ENCODE measurements around the gene MARCHF2.

Gene MARCHF2

DNA sequence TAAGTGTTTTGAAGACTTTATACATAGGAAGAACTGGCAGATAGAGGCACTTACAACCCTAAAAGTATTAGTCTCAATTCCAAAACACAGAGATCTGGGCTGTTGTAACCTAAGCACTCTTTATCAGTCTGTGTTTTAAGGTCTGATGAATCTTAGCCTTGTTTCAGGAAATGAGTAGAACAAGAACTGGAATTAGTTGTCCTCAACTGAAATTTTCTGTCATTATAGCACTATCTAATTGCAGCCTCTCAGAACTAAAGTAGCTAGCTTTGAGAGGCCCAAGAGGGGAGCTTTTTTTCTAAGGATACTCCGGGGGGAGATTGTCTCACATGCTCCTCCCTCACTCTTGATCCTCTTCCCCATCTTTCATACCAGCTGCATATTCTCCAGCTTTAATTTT, 44.7 kb downstream of the MARCHF2 start:
- TF ChIP-seq, protein P1, sequence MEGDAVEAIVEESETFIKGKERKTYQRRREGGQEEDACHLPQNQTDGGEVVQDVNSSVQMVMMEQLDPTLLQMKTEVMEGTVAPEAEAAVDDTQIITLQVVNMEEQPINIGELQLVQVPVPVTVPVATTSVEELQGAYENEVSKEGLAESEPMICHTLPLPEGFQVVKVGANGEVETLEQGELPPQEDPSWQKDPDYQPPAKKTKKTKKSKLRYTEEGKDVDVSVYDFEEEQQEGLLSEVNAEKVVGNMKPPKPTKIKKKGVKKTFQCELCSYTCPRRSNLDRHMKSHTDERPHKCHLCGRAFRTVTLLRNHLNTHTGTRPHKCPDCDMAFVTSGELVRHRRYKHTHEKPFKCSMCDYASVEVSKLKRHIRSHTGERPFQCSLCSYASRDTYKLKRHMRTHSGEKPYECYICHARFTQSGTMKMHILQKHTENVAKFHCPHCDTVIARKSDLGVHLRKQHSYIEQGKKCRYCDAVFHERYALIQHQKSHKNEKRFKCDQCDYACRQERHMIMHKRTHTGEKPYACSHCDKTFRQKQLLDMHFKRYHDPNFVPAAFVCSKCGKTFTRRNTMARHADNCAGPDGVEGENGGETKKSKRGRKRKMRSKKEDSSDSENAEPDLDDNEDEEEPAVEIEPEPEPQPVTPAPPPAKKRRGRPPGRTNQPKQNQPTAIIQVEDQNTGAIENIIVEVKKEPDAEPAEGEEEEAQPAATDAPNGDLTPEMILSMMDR (IDR thresholded peaks at IDR 0.05; ENCODE audit: control insufficient read depth, insufficient read depth, low read depth, low read length, missing control alignments) = no peak
- H3K4me3 ChIP-seq (ENCODE audit: control insufficient read depth, low read depth, low read length) = no peak overlapping the region
- no peak for DNase-seq (ENCODE audit: low read depth)

DNA sequence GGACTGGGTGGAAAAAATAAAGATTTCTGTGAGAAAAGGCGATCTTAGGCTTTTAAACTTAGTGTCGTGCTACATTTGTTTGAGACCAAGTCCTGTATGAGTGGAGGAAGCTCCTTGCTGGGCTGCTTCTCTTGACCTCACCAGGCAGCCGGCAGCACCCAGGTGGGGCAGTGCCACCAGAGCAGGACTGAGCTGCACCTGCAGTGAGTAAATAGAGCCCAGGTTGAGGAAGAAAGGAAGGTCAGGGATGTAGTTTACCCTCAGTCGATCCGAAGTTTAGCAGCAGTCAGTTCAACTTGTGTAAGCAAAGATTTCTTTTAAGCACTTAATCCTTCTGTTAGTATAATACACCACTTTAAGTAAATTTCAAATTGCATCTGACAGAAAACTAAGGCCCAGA, 45.3 kb downstream of the MARCHF2 start:
- TF ChIP-seq, protein P1 (IDR thresholded peaks at IDR 0.05; ENCODE audit: control insufficient read depth, insufficient read depth, low read depth, low read length, missing control alignments) = no peak
- no peak overlapping the region for H3K4me3 ChIP-seq (ENCODE audit: control insufficient read depth, low read depth, low read length)
- DNase-seq (ENCODE audit: low read depth) = no peak

DNA sequence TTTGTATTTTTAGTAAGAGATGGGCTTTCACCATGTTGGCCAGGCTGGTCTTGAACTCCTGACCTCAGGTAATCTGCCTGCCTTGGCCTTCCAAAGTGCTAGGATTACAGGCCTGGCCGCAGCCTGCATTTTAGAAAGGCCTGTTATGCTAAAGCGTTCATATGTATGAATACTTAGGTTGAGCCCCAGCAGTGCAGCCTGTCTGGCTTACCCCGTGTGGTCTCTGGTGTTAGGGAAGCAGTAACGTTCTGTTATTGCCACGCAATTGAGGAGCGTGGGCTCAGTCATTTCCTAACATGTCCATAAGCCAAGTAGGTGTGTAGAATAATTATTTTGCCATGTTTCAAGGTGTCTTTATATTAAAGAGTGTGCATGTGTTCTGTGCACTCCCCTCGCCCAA, 46.0 kb downstream of the MARCHF2 start:
- TF ChIP-seq, protein P1 (IDR thresholded peaks at IDR 0.05; ENCODE audit: control insufficient read depth, insufficient read depth, low read depth, low read length, missing control alignments) = no peak
- H3K4me3 ChIP-seq (ENCODE audit: control insufficient read depth, low read depth, low read length) = no peak overlapping the region
- DNase-seq (ENCODE audit: low read depth) = no peak

DNA sequence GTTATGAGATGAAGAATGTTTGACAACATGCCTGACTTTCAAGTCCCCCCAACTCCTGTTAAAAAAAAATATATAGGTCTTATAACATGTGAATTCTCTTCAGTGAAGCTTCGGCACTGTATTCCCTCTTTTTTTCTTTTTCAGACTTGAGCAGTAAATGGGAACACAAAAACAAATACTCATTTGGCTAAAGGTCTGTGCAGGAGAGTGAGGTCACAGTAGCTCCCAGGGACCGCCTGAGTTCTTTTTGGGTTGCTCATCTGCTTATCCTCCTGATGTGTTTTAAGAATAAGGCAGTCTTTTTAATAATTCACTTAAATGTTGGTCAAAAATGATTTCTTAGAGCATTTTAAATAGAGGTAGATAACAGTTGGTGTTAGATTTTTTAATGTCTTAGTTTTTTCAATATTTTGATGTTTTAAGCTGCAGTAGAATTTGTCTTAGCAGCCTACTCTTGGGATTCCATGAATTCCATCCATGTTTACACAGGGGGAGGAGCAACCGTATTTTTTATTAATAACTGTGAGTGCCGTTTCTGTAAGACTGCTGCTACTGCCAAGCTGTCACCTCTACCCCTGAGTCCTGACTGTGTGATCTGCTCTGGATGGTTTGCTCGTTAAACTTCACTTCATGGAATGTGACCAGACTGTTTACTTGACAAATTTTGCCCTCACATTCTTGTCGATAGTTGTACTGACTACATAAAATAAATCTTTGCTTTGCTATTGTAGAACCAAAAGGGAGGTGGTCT, 46.6 kb downstream of the MARCHF2 start:
- no peak for DNase-seq (ENCODE audit: low read depth)
- TF ChIP-seq, protein P1 (IDR thresholded peaks at IDR 0.05; ENCODE audit: control insufficient read depth, insufficient read depth, low read depth, low read length, missing control alignments) = no peak
- no peak overlapping the region for H3K4me3 ChIP-seq (ENCODE audit: control insufficient read depth, low read depth, low read length)

DNA sequence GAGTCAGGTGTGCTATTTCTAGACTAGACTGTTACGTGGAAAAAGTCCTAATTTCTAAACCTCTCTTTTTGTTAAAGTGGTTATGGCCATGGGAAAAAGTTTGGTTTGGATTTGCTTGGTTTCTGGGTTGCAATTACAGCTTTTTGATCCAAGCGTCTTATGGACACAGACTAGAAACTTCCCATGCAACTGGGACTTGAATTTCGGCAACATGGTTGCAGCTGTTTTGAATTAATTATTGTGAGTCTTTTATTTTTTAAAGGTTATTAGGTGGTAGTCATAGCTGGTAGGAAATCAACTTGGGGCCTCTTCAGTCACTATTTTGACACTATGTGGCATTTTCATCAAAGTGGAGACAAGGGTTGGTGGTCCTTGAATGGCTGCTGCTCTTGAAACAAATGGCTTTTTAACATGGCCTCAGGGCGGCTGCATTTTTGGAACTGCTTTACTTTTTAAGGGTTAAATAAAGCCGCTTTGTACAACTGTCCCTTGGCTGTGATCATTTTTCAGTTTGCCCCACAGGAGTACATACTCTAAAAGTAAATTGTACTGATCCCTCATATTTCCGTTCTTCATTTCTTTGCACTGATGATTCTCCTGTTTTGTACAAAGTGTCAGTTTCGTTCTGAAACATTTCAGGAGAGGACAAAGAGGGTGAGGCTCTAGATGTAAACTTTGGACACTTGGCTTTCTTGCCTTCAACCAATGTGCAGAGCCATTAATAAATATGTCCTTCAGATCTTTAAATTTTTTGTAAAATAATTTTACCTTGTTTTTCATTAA, 47.6 kb downstream of the MARCHF2 start:
- DNase-seq (ENCODE audit: low read depth) = no peak
- no peak overlapping the region for H3K4me3 ChIP-seq (ENCODE audit: control insufficient read depth, low read depth, low read length)
- TF ChIP-seq, protein P1 (IDR thresholded peaks at IDR 0.05; ENCODE audit: control insufficient read depth, insufficient read depth, low read depth, low read length, missing control alignments) = no peak

DNA sequence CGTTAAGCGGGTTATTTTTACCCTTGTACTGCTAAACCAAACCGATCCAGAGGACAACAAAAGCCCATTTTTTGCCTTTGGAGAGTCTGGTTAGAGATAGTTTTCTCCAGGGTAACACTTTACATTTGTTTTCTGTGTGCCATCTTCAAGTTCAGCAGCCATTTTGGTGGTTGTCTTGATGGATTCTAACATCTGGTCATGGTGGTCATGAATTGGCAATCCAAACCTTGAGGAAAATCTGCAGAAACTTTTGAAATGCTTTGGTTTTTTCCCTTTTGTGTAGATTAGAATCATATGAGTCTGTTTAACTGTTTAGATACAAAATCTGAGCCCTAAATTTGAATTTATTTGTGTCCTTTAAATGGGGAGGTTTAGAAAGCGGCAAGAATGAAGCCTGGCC, 48.3 kb downstream of the MARCHF2 start:
- no peak overlapping the region for H3K4me3 ChIP-seq (ENCODE audit: control insufficient read depth, low read depth, low read length)
- TF ChIP-seq, protein P1 (IDR thresholded peaks at IDR 0.05; ENCODE audit: control insufficient read depth, insufficient read depth, low read depth, low read length, missing control alignments) = no peak
- no peak for DNase-seq (ENCODE audit: low read depth)

Data from AG09309 (cell line).